HepG2 (cell line): ENCODE measurements around the gene SNN. TPM values are rescaled to one million over a fixed set of nuclear protein-coding genes. Genes with fewer than 3 reads are reported as not detected.

Experiments
- BRD4 ChIP-seq: sonication (generic); formaldehyde crosslinking; IDR thresholded peaks from 2 replicates; pipeline ENCODE4 v1.4.0; 2020; ENCODE audit warnings: missing genetic modification reagents
- HNF4A ChIP-seq: sonication (generic); formaldehyde crosslinking; IDR thresholded peaks from 2 replicates; pipeline ENCODE4 v1.4.0; 2020; ENCODE audit warnings: missing genetic modification reagents
- IKZF4 ChIP-seq: sonication (generic); formaldehyde crosslinking; IDR thresholded peaks from 2 replicates; pipeline ENCODE4 v1.5.1; 2020; ENCODE audit warnings: borderline replicate concordance, mild to moderate bottlenecking, low read depth, missing genetic modification reagents; ENCODE audit errors: not compliant biosample characterization
- MEF2D ChIP-seq: sonication (generic); formaldehyde crosslinking; IDR thresholded peaks from 2 replicates; pipeline ENCODE4 v1.5.1; 2020; ENCODE audit warnings: mild to moderate bottlenecking, missing genetic modification reagents
- TARDBP ChIP-seq: sonication (generic); formaldehyde crosslinking; IDR thresholded peaks from 2 replicates; pipeline ENCODE4 v1.8.0; 2022; ENCODE audit warnings: mild to moderate bottlenecking, missing genetic modification reagents
- ZNF496 ChIP-seq: sonication (generic); formaldehyde crosslinking; IDR thresholded peaks from 2 replicates; pipeline ENCODE4 v1.8.1; 2023; ENCODE audit warnings: mild to moderate bottlenecking, moderate library complexity, missing genetic modification reagents; ENCODE audit not compliant: insufficient replicate concordance
- ZNF724P ChIP-seq: sonication (generic); formaldehyde crosslinking; IDR thresholded peaks from 2 replicates; pipeline ENCODE4 v1.8.0; 2022; ENCODE audit warnings: missing genetic modification reagents, borderline replicate concordance
- polyA plus RNA-seq, 8 experiments: library from polyadenylated mRNA; depleted of rRNA in 3 of 8; stranded (reverse) in 7 of 8; unstranded in 1 of 8; fragments of >200 nt; fragmentation: Illumina TruSeq in 4 of 8; extraction: Trizol in 4 of 8; gene quantifications; 2 replicates each; pipeline versions ENCODE4 v1.2.1 to v1.2.3, GENCODE V29; 2011 to 2016; ENCODE audit warnings: low read depth in 4 of 8, missing spikeins in 1 of 8, mixed read lengths in 1 of 8; ENCODE audit not compliant: insufficient read depth in 1 of 8
- total RNA-seq, 5 experiments: library from RNA; depleted of rRNA; stranded (reverse); fragments of >200 nt; fragmentation: Illumina TruSeq; extraction: Trizol; gene quantifications; 2 replicates each; pipeline ENCODE4 v1.2.3, GENCODE V29; 2016; ENCODE audit warnings: low read depth in 1 of 5
- TF ChIP-seq, protein P1 (sequence below): sonication (generic); formaldehyde crosslinking; IDR thresholded peaks from 2 replicates; pipeline ENCODE4 v1.4.0; 2020; ENCODE audit warnings: mild to moderate bottlenecking, missing genetic modification reagents
- TF ChIP-seq, protein P2 (sequence below): sonication (generic); formaldehyde crosslinking; IDR thresholded peaks from 2 replicates; pipeline ENCODE4 v1.5.0; 2020; ENCODE audit warnings: mild to moderate bottlenecking, missing genetic modification reagents, borderline replicate concordance
- TF ChIP-seq, protein P3 (sequence below): fragments of 450-650 bp; IDR thresholded peaks from 2 replicates; pipeline ENCODE4 v1.6.1; 2017; ENCODE audit warnings: mild to moderate bottlenecking
- TF ChIP-seq, protein P4 (sequence below): sonication (generic); formaldehyde crosslinking; IDR thresholded peaks from 2 replicates; pipeline ENCODE4 v1.8.1; 2022; ENCODE audit warnings: low read depth, mild to moderate bottlenecking, missing genetic modification reagents

Gene SNN
- total and polyA plus RNA-seq, 2 of the 13 experiments (the other 11 are each of a cell fraction or from before 2014, with no cell fraction given): 5.2 to 8.4 TPM

GRCh38 chr16:11639925-11640899 lies 28.0 kb upstream of the SNN start (continued):
- TF ChIP-seq, protein P1, sequence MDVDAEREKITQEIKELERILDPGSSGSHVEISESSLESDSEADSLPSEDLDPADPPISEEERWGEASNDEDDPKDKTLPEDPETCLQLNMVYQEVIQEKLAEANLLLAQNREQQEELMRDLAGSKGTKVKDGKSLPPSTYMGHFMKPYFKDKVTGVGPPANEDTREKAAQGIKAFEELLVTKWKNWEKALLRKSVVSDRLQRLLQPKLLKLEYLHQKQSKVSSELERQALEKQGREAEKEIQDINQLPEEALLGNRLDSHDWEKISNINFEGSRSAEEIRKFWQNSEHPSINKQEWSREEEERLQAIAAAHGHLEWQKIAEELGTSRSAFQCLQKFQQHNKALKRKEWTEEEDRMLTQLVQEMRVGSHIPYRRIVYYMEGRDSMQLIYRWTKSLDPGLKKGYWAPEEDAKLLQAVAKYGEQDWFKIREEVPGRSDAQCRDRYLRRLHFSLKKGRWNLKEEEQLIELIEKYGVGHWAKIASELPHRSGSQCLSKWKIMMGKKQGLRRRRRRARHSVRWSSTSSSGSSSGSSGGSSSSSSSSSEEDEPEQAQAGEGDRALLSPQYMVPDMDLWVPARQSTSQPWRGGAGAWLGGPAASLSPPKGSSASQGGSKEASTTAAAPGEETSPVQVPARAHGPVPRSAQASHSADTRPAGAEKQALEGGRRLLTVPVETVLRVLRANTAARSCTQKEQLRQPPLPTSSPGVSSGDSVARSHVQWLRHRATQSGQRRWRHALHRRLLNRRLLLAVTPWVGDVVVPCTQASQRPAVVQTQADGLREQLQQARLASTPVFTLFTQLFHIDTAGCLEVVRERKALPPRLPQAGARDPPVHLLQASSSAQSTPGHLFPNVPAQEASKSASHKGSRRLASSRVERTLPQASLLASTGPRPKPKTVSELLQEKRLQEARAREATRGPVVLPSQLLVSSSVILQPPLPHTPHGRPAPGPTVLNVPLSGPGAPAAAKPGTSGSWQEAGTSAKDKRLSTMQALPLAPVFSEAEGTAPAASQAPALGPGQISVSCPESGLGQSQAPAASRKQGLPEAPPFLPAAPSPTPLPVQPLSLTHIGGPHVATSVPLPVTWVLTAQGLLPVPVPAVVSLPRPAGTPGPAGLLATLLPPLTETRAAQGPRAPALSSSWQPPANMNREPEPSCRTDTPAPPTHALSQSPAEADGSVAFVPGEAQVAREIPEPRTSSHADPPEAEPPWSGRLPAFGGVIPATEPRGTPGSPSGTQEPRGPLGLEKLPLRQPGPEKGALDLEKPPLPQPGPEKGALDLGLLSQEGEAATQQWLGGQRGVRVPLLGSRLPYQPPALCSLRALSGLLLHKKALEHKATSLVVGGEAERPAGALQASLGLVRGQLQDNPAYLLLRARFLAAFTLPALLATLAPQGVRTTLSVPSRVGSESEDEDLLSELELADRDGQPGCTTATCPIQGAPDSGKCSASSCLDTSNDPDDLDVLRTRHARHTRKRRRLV (CRISPR knock-in tag): no peak
- TF ChIP-seq IKZF4: no peak
- TF ChIP-seq BRD4: 0 out of 2 replicates have a peak, but pooled peaks have one; percentile 42
- TF ChIP-seq, protein P2, sequence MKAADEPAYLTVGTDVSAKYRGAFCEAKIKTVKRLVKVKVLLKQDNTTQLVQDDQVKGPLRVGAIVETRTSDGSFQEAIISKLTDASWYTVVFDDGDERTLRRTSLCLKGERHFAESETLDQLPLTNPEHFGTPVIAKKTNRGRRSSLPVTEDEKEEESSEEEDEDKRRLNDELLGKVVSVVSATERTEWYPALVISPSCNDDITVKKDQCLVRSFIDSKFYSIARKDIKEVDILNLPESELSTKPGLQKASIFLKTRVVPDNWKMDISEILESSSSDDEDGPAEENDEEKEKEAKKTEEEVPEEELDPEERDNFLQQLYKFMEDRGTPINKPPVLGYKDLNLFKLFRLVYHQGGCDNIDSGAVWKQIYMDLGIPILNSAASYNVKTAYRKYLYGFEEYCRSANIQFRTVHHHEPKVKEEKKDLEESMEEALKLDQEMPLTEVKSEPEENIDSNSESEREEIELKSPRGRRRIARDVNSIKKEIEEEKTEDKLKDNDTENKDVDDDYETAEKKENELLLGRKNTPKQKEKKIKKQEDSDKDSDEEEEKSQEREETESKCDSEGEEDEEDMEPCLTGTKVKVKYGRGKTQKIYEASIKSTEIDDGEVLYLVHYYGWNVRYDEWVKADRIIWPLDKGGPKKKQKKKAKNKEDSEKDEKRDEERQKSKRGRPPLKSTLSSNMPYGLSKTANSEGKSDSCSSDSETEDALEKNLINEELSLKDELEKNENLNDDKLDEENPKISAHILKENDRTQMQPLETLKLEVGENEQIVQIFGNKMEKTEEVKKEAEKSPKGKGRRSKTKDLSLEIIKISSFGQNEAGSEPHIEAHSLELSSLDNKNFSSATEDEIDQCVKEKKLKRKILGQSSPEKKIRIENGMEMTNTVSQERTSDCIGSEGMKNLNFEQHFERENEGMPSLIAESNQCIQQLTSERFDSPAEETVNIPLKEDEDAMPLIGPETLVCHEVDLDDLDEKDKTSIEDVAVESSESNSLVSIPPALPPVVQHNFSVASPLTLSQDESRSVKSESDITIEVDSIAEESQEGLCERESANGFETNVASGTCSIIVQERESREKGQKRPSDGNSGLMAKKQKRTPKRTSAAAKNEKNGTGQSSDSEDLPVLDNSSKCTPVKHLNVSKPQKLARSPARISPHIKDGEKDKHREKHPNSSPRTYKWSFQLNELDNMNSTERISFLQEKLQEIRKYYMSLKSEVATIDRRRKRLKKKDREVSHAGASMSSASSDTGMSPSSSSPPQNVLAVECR (CRISPR knock-in tag): peak; percentile 37; the same call in 1 of the 2 replicates
- TF ChIP-seq HNF4A (CRISPR knock-in tag): peak; percentile 37; the same call in 1 of the 2 replicates
- peak; percentile 83; the same call in 1 of the 2 replicates for TF ChIP-seq TARDBP (CRISPR knock-in tag)
- TF ChIP-seq ZNF496 (CRISPR knock-in tag): no peak
- no peak; the same call in 1 of the 2 replicates for TF ChIP-seq MEF2D (CRISPR knock-in tag)
- TF ChIP-seq, protein P3, sequence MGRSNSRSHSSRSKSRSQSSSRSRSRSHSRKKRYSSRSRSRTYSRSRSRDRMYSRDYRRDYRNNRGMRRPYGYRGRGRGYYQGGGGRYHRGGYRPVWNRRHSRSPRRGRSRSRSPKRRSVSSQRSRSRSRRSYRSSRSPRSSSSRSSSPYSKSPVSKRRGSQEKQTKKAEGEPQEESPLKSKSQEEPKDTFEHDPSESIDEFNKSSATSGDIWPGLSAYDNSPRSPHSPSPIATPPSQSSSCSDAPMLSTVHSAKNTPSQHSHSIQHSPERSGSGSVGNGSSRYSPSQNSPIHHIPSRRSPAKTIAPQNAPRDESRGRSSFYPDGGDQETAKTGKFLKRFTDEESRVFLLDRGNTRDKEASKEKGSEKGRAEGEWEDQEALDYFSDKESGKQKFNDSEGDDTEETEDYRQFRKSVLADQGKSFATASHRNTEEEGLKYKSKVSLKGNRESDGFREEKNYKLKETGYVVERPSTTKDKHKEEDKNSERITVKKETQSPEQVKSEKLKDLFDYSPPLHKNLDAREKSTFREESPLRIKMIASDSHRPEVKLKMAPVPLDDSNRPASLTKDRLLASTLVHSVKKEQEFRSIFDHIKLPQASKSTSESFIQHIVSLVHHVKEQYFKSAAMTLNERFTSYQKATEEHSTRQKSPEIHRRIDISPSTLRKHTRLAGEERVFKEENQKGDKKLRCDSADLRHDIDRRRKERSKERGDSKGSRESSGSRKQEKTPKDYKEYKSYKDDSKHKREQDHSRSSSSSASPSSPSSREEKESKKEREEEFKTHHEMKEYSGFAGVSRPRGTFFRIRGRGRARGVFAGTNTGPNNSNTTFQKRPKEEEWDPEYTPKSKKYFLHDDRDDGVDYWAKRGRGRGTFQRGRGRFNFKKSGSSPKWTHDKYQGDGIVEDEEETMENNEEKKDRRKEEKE: no peak
- TF ChIP-seq ZNF724P (CRISPR knock-in tag): no peak
- TF ChIP-seq, protein P4, sequence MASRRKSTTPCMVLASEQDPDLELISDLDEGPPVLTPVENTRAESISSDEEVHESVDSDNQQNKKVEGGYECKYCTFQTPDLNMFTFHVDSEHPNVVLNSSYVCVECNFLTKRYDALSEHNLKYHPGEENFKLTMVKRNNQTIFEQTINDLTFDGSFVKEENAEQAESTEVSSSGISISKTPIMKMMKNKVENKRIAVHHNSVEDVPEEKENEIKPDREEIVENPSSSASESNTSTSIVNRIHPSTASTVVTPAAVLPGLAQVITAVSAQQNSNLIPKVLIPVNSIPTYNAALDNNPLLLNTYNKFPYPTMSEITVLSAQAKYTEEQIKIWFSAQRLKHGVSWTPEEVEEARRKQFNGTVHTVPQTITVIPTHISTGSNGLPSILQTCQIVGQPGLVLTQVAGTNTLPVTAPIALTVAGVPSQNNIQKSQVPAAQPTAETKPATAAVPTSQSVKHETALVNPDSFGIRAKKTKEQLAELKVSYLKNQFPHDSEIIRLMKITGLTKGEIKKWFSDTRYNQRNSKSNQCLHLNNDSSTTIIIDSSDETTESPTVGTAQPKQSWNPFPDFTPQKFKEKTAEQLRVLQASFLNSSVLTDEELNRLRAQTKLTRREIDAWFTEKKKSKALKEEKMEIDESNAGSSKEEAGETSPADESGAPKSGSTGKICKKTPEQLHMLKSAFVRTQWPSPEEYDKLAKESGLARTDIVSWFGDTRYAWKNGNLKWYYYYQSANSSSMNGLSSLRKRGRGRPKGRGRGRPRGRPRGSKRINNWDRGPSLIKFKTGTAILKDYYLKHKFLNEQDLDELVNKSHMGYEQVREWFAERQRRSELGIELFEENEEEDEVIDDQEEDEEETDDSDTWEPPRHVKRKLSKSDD (CRISPR knock-in tag): no peak
